Esophagus (tissue), 2 donors: ENCODE data around the gene PRR23E. TPM values are rescaled to one million over a fixed set of nuclear protein-coding genes. Genes with fewer than 3 reads are reported as not detected.

ENCODE experiments used
- H3K27ac ChIP-seq, 2 donors: one replicate each; pipeline ENCODE4 v1.5.1; 2013; ENCODE audit warnings: low read depth in 2 of 2, mild to moderate bottlenecking in 2 of 2, inconsistent platforms in 1 of 2, low read length in 1 of 2, moderate library complexity in 1 of 2
- H3K27me3 ChIP-seq, 2 donors: one replicate each; pipeline ENCODE4 v1.6.1; 2013; ENCODE audit warnings: low read length in 2 of 2, control low read depth in 1 of 2, mild to moderate bottlenecking in 1 of 2; ENCODE audit not compliant: insufficient read depth in 2 of 2, control insufficient read depth in 1 of 2
- H3K36me3 ChIP-seq, 2 donors: one replicate each; pipeline ENCODE4 v1.6.1; 2013; ENCODE audit warnings: low read length in 1 of 2; ENCODE audit not compliant: control insufficient read depth in 2 of 2, insufficient read depth in 2 of 2
- H3K4me1 ChIP-seq, 2 donors: one replicate each; pipeline ENCODE4 v1.6.1; 2013; ENCODE audit warnings: low read length in 1 of 2; ENCODE audit not compliant: control insufficient read depth in 2 of 2, insufficient read depth in 2 of 2
- H3K4me3 ChIP-seq, 2 donors: one replicate each; pipeline ENCODE4 v1.5.1; 2013; ENCODE audit warnings: low read length in 2 of 2, mild to moderate bottlenecking in 2 of 2, low read depth in 1 of 2, moderate library complexity in 1 of 2
- H3K9me3 ChIP-seq, 2 donors: one replicate each; pipeline ENCODE4 v1.6.1; 2013; ENCODE audit warnings: mild to moderate bottlenecking in 2 of 2, low read depth in 1 of 2, low read length in 1 of 2, moderate library complexity in 1 of 2; ENCODE audit not compliant: control insufficient read depth in 2 of 2, insufficient read depth in 1 of 2
- WGBS, 2 donors: extraction: QIAGEN DNeasy Blood & Tissue Kit; methylation state at CpG; one replicate each; pipeline ENCODE4 v1.1.7; 2013; 5-methylcytosine and 5-hydroxymethylcytosine counted together
- polyA plus RNA-seq, 2 donors: library from polyadenylated mRNA; stranded (reverse); fragments of 200-250 nt; gene quantifications; one replicate each; pipeline ENCODE4 v1.2.3, GENCODE V29; 2013
- donor health status: healthy with polysubstance abuse.
- donor health status: Bipolar disorder and iron deficiency.

PRR23E gene
- polyA plus RNA-seq, 2 donors: not detected

DNA sequence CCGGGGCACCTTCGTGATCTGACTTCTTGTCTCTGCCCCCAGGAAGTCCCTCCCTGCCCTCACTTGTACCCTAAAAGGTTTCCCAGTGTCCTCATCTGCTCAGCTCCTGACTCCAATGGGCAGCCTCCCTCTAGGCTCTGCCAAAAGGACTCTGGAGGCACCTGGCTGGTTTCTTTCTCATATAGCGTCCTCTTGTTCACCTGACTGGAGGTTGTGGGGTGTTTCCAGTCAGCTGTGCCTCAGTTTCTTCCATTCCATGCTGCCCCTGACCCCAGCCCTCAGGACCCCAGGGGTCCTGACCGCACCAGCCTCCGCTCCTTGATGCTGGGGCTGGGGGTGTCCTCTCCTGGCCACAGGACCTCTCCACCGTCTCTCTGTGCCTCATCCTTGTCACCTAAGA lies 2.5 kb downstream of the PRR23E start:
- Histone ChIP-seq H3K4me1 (no peaks in the 10 kb centered on the region), H3K27ac (no peak overlapping the region), H3K36me3 (no peaks in the 10 kb centered on the region), H3K4me3 (no peak overlapping the region), H3K27me3 (no peaks in the 10 kb centered on the region), H3K9me3 (peaks cover 0 to 4% of the 10 kb centered on the region in 2 donors)
- 87 to 92% methylated on average over 6 of the region's 6 CpGs for WGBS, 2 donors

- Histone ChIP-seq H3K27me3 (no peaks in the 10 kb centered on the region), H3K27ac (no peak overlapping the region), H3K4me3 (no peak overlapping the region), H3K4me1 (no peaks in the 10 kb centered on the region), H3K9me3 (peaks cover 0 to 4% of the 10 kb centered on the region in 2 donors), H3K36me3 (no peaks in the 10 kb centered on the region)
- 58 to 67% methylated on average over 2 of the region's 2 CpGs for WGBS, 2 donors
Measured at GRCh38 chr3:127196002-127196401, 3.1 kb downstream of the PRR23E start.

GRCh38 chr3:127196466-127197299 lies 3.8 kb downstream of the PRR23E start:
- 77 to 78% methylated on average over 15 of the region's 15 CpGs for WGBS, 2 donors
- no peaks in the 10 kb centered on the region for H3K36me3 ChIP-seq
- no peaks in the 10 kb centered on the region for H3K4me1 ChIP-seq
- H3K9me3 ChIP-seq: peaks cover 0 to 4% of the 10 kb centered on the region in 2 donors
- no peak overlapping the region for H3K27ac ChIP-seq
- H3K27me3 ChIP-seq: no peaks in the 10 kb centered on the region
- H3K4me3 ChIP-seq: no peak overlapping the region

- Histone ChIP-seq H3K27ac (no peak overlapping the region), H3K4me3 (no peak overlapping the region), H3K4me1 (no peaks in the 10 kb centered on the region), H3K27me3 (no peaks in the 10 kb centered on the region), H3K9me3 (peaks cover 0 to 2% of the 10 kb centered on the region in 2 donors), H3K36me3 (no peaks in the 10 kb centered on the region)
- 61 to 67% methylated on average over 14 of the region's 14 CpGs for WGBS, 2 donors
Measured at GRCh38 chr3:127197300-127198189, 4.6 kb downstream of the PRR23E start.

- Histone ChIP-seq H3K36me3 (no peaks in the 10 kb centered on the region), H3K4me3 (no peak overlapping the region)
Measured at GRCh38 chr3:127200086-127200691, 7.3 kb downstream of the PRR23E start.

GRCh38 chr3:127203024-127203423 lies 10.1 kb downstream of the PRR23E start:
- peaks cover 0 to 6% of the 10 kb centered on the region in 2 donors for H3K4me1 ChIP-seq
- no peaks in the 10 kb centered on the region for H3K9me3 ChIP-seq
- no peaks in the 10 kb centered on the region for H3K36me3 ChIP-seq
- no peak overlapping the region for H3K27ac ChIP-seq
- H3K27me3 ChIP-seq: no peaks in the 10 kb centered on the region
- WGBS, 2 donors: 13 to 20% methylated on average over 1 of the region's 1 CpG
- no peak overlapping the region for H3K4me3 ChIP-seq

More at GRCh38 chr3:127200086-127200691, 7.3 kb downstream of the PRR23E start:
- 73 to 77% methylated on average over 6 of the region's 6 CpGs for WGBS, 2 donors
- no peaks in the 10 kb centered on the region for H3K9me3 ChIP-seq
- H3K27me3 ChIP-seq: no peaks in the 10 kb centered on the region
- H3K27ac ChIP-seq: no peak overlapping the region
- H3K4me1 ChIP-seq: peaks cover 0 to 4% of the 10 kb centered on the region in 2 donors

- Histone ChIP-seq H3K27ac (no peak overlapping the region), H3K36me3 (no peaks in the 10 kb centered on the region), H3K4me3 (no peak overlapping the region), H3K4me1 (peaks cover 0 to 6% of the 10 kb centered on the region in 2 donors), H3K9me3 (no peaks in the 10 kb centered on the region), H3K27me3 (no peaks in the 10 kb centered on the region)
- WGBS, 2 donors: 79 to 85% methylated on average over 17 of the region's 17 CpGs
Measured at GRCh38 chr3:127204841-127205582, 12.1 kb downstream of the PRR23E start.

DNA sequence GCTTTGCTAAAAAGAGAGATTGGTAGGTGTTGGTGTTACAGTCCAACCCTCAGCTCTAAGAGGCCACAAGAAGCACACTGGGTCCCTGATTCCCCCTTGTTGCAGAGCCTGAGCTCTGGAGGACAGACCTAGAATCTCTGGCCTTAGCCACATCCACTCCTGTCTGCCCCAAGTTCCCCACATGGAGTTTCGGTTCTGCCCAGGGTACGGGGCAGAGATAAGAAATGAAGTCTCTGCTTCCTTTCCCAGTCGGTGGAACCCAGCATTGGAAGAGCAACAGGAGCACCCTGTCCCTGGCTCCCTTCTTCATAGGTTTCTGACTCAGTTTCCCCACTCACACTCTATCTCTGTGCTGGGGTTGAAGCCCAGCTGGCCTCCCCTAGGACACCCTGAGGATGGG lies 13.2 kb downstream of the PRR23E start:
- WGBS, 2 donors: 83 to 92% methylated on average over 3 of the region's 3 CpGs
- no peaks in the 10 kb centered on the region for H3K27me3 ChIP-seq
- H3K9me3 ChIP-seq: no peaks in the 10 kb centered on the region
- no peaks in the 10 kb centered on the region for H3K36me3 ChIP-seq
- H3K4me3 ChIP-seq: no peak overlapping the region
- no peak overlapping the region for H3K27ac ChIP-seq
- peaks cover 0 to 6% of the 10 kb centered on the region in 2 donors for H3K4me1 ChIP-seq
